Activated T-cell treated with anti-CD3 and anti-CD28 coated beads, Interleukin-2, amount 50 U/mL, for 4 hours (primary cell): ENCODE results near the gene GIPC3. TPM values are rescaled to one million over a fixed set of nuclear protein-coding genes. Genes with fewer than 3 reads are reported as not detected.
A peak's percentile ranks its signal among the peaks of the same experiment; 100 is the strongest.

Experiments
- ATAC-seq, 2 donors: fragments of 200-7000 bp; cut with Tn5 transposase; one replicate each; pipeline ENCODE4 v1.10.0; 2021
- DNase-seq: peaks from one replicate; pipeline ENCODE4 v3.0.0-alpha.2; 2020
- H3K27me3 Mint-ChIP-seq: one replicate; pipeline ENCODE4 v1.8.0; 2021; ENCODE audit warnings: low read depth, mixed read lengths
- H3K36me3 Mint-ChIP-seq: one replicate; pipeline ENCODE4 v1.8.0; 2022; ENCODE audit warnings: mixed read lengths; ENCODE audit not compliant: insufficient read depth
- H3K4me1 Mint-ChIP-seq: one replicate; pipeline ENCODE4 v1.8.0; 2021; ENCODE audit warnings: low read depth, mixed read lengths
- H3K4me3 Mint-ChIP-seq: one replicate; pipeline ENCODE4 v1.8.0; 2021; ENCODE audit warnings: mild to moderate bottlenecking, moderate library complexity, mixed read lengths
- H3K9me3 Mint-ChIP-seq: one replicate; pipeline ENCODE4 v1.8.0; 2021; ENCODE audit warnings: mixed read lengths
- total RNA-seq, 3 donors: library from RNA; stranded (reverse); gene quantifications; one replicate each; pipeline ENCODE4 v1.2.1, GENCODE V29; 2021

The GIPC3 gene
- total RNA-seq, 3 donors from 2014 or later = 0.23 to 0.40 (median 0.27) TPM

GRCh38 chr19:3599776-3600187 lies 14.5 kb downstream of the GIPC3 start:
- no peaks in the 10 kb centered on the region for H3K4me1 Mint-ChIP-seq
- H3K9me3 Mint-ChIP-seq = no peaks in the 10 kb centered on the region
- H3K27me3 Mint-ChIP-seq = no peaks in the 10 kb centered on the region
- H3K36me3 Mint-ChIP-seq = no peaks in the 10 kb centered on the region
- DNase-seq (no peak), ATAC-seq (no peak)
- no peak overlapping the region for H3K4me3 Mint-ChIP-seq

- no peaks in the 10 kb centered on the region for H3K9me3 Mint-ChIP-seq
- DNase-seq = no peak
- H3K36me3 Mint-ChIP-seq = no peaks in the 10 kb centered on the region
- no peak for ATAC-seq
- H3K4me3 Mint-ChIP-seq = no peak overlapping the region
- no peaks in the 10 kb centered on the region for H3K27me3 Mint-ChIP-seq
- H3K4me1 Mint-ChIP-seq = no peaks in the 10 kb centered on the region
Measured at GRCh38 chr19:3601021-3601420, 15.7 kb downstream of the GIPC3 start.

GRCh38 chr19:3603121-3603811 lies 18.0 kb downstream of the GIPC3 start:
- H3K27me3 Mint-ChIP-seq = no peaks in the 10 kb centered on the region
- ATAC-seq (no peak), DNase-seq (no peak)
- H3K9me3 Mint-ChIP-seq = no peaks in the 10 kb centered on the region
- no peaks in the 10 kb centered on the region for H3K36me3 Mint-ChIP-seq
- H3K4me1 Mint-ChIP-seq = peaks cover 9% of the 10 kb centered on the region
- H3K4me3 Mint-ChIP-seq = no peak overlapping the region

DNA sequence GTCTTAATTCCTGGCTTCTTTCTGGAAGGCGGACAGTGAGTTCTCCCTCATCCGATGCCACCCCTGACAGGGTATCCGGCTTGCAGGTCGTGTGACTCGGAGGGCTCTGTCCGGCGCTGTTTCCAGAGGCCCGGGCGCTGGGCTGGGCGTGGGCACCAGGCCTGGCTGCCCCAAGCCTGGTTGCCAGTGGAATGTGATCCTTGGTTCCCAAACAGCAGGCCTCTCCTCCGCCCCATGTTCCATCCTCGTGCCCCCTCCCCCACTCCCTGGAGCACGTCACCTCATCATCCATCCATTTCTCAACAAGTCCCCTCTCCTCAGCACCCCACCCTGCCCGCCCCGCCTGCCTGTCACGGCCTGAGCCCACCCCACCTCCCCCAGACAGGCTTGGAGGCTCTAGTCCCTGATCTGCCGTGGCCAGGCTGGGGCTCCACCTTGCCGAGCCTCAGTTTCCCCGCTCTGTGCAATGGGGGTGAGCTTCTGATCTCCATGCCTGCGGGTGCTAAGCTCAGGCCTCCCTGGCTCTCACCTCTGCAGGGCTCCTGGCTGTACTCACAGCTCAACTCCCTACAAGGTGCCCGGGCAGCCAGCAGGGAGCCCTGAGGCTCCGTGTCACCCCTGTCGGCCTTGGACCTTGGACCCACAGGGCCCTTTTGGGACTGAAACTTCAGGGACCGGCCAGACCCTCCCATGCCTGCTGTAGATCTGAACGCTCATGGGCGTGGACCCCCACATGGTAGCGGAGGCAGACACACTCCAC lies 19.1 kb downstream of the GIPC3 start:
- H3K36me3 Mint-ChIP-seq = no peaks in the 10 kb centered on the region
- no peaks in the 10 kb centered on the region for H3K9me3 Mint-ChIP-seq
- peak; percentile 8 to 30 for ATAC-seq
- no peak for DNase-seq
- H3K4me1 Mint-ChIP-seq = peaks cover 11% of the 10 kb centered on the region
- H3K4me3 Mint-ChIP-seq = no peak overlapping the region
- H3K27me3 Mint-ChIP-seq = no peaks in the 10 kb centered on the region

DNA sequence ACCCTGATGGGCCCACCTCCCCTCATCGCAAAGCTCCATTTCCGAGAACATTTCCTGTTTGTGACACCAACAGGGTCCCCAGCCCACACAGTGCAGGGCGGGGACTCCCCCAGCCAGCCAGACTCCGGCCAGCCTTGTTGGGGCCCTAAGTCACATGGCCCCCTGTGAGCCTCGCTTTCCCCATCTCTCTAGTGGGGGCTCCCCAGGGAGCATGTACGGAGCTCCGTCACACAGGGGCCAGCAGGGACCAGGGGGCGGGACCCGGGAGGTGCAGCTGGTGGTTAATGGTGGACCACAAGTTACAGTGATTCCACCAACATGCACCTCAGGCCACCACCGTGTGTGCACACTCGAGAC lies 19.7 kb downstream of the GIPC3 start:
- no peaks in the 10 kb centered on the region for H3K9me3 Mint-ChIP-seq
- no peaks in the 10 kb centered on the region for H3K36me3 Mint-ChIP-seq
- DNase-seq (no peak), ATAC-seq (peak; percentile 27 to 38)
- peaks cover 11% of the 10 kb centered on the region for H3K4me1 Mint-ChIP-seq
- H3K27me3 Mint-ChIP-seq = no peaks in the 10 kb centered on the region
- H3K4me3 Mint-ChIP-seq = no peak overlapping the region

- H3K4me3 Mint-ChIP-seq = no peak overlapping the region
- H3K36me3 Mint-ChIP-seq = no peaks in the 10 kb centered on the region
- DNase-seq (no peak), ATAC-seq (no peak)
- H3K9me3 Mint-ChIP-seq = no peaks in the 10 kb centered on the region
- peaks cover 11% of the 10 kb centered on the region for H3K4me1 Mint-ChIP-seq
- H3K27me3 Mint-ChIP-seq = no peaks in the 10 kb centered on the region
Measured at GRCh38 chr19:3605361-3605760, 20.1 kb downstream of the GIPC3 start.

- H3K9me3 Mint-ChIP-seq = no peaks in the 10 kb centered on the region
- DNase-seq = no peak
- H3K4me3 Mint-ChIP-seq = no peak overlapping the region
- peak in 1 of 2 donors; percentile 2 for ATAC-seq
- H3K27me3 Mint-ChIP-seq = no peaks in the 10 kb centered on the region
- H3K36me3 Mint-ChIP-seq = no peaks in the 10 kb centered on the region
- peaks cover 11% of the 10 kb centered on the region for H3K4me1 Mint-ChIP-seq
Measured at GRCh38 chr19:3605770-3606169, 20.5 kb downstream of the GIPC3 start.

GRCh38 chr19:3606174-3606689 lies 21.0 kb downstream of the GIPC3 start:
- H3K27me3 Mint-ChIP-seq = no peaks in the 10 kb centered on the region
- no peaks in the 10 kb centered on the region for H3K36me3 Mint-ChIP-seq
- no peak for DNase-seq
- ATAC-seq = peak; percentile 59 to 64
- H3K4me1 Mint-ChIP-seq = peaks cover 11% of the 10 kb centered on the region
- no peaks in the 10 kb centered on the region for H3K9me3 Mint-ChIP-seq
- peak overlapping the region; percentile 19 for H3K4me3 Mint-ChIP-seq

- DNase-seq (peak; percentile 61), ATAC-seq (peak; percentile 57 to 66)
- no peaks in the 10 kb centered on the region for H3K9me3 Mint-ChIP-seq
- peaks cover 1% of the 10 kb centered on the region for H3K36me3 Mint-ChIP-seq
- H3K4me3 Mint-ChIP-seq = peak within 1 kb of the TSS; percentile 19
- H3K4me1 Mint-ChIP-seq = peaks cover 11% of the 10 kb centered on the region
- no peaks in the 10 kb centered on the region for H3K27me3 Mint-ChIP-seq
Measured at GRCh38 chr19:3606690-3607289, 21.5 kb downstream of the GIPC3 start, which contains the start of gene TBXA2R. TBXA2R (minus strand) TSS chr19:3606875; CDS start chr19:3600634, 6,241 bp downstream.

- ATAC-seq (peak in 1 of 2 donors; percentile 4), DNase-seq (no peak)
Measured at GRCh38 chr19:3607303-3608078, 22.2 kb downstream of the GIPC3 start.

GRCh38 chr19:3608079-3608641 lies 22.9 kb downstream of the GIPC3 start:
- Mint-ChIP-seq H3K4me3 (no peak overlapping the region), H3K27me3 (no peaks in the 10 kb centered on the region), H3K36me3 (peaks cover 5% of the 10 kb centered on the region), H3K9me3 (no peaks in the 10 kb centered on the region), H3K4me1 (peaks cover 11% of the 10 kb centered on the region)
- DNase-seq = no peak
- ATAC-seq = no peak

More at GRCh38 chr19:3607303-3608078, 22.2 kb downstream of the GIPC3 start:
- Mint-ChIP-seq H3K4me1 (peaks cover 11% of the 10 kb centered on the region), H3K4me3 (no peak overlapping the region), H3K36me3 (peaks cover 5% of the 10 kb centered on the region), H3K9me3 (no peaks in the 10 kb centered on the region), H3K27me3 (no peaks in the 10 kb centered on the region)

- H3K4me1 Mint-ChIP-seq = peaks cover 11% of the 10 kb centered on the region
Measured at GRCh38 chr19:3608750-3609322, 23.6 kb downstream of the GIPC3 start.

More at GRCh38 chr19:3608750-3609322, 23.6 kb downstream of the GIPC3 start:
- DNase-seq (no peak), ATAC-seq (no peak)
- Mint-ChIP-seq H3K27me3 (no peaks in the 10 kb centered on the region), H3K4me3 (no peak overlapping the region), H3K36me3 (peaks cover 5% of the 10 kb centered on the region), H3K9me3 (no peaks in the 10 kb centered on the region)
